Pancreas (tissue), 10 donors: Measurements from ENCODE around the gene UGDH. TPM values are rescaled to one million over a fixed set of nuclear protein-coding genes. Genes with fewer than 3 reads are reported as not detected.
"Not testable (repeated sequence)": the region's sequence is repeated elsewhere in the genome, so short reads cannot be mapped to it uniquely, and the experiment has no call there.

ENCODE experiments used
- ATAC-seq, 4 donors: fragments of 200-7000 bp; cut with Tn5 transposase; one replicate each; pipeline versions ENCODE4 v1.8.0 to v1.9.1; 2020; ENCODE audit warnings: mild to moderate bottlenecking in 4 of 4, moderate library complexity in 4 of 4
- DNase-seq, 6 donors: peaks; one replicate each; pipeline ENCODE4 v3.0.0-alpha.2; 2020
- FAIRE-seq: peaks from 2 replicates; lab custom pipeline; 2012; peaks lifted over from hg19 to GRCh38; lab: Jason Lieb, UNC
- H3K27ac ChIP-seq, 4 donors: fragments of 200-600 bp; sonication (generic); 1 replicate in 3 of 4; 2 replicates in 1 of 4; pipeline versions ENCODE4 v1.5.0 to v1.8.0; 2020
- H3K27me3 ChIP-seq, 4 donors: fragments of 200-600 bp; one replicate each; pipeline ENCODE4 v1.8.0; 2021
- H3K36me3 ChIP-seq, 3 donors: fragments of 200-600 bp; sonication (generic) in 1 of 3; one replicate each; pipeline versions ENCODE4 v1.5.0 to v1.8.0; 2020 to 2021
- H3K4me1 ChIP-seq, 3 donors: fragments of 200-600 bp; one replicate each; pipeline ENCODE4 v1.8.0; 2021
- H3K4me3 ChIP-seq, 4 donors: fragments of 200-600 bp; sonication (generic) in 2 of 4; one replicate each; pipeline versions ENCODE4 v1.5.0 to v1.8.0; 2020 to 2021
- H3K9me3 ChIP-seq, 4 donors: fragments of 200-600 bp; one replicate each; pipeline ENCODE4 v1.8.0; 2021
- CTCF ChIP-seq, 4 donors: fragments of 200-600 bp; sonication (generic) in 3 of 4; IDR thresholded peaks; one replicate each; pipeline versions ENCODE4 v1.5.0 to v1.8.0; 2021; ENCODE audit warnings: antibody characterized with exemption in 4 of 4
- WGBS, 2 donors: extraction: QIAGEN DNeasy Blood & Tissue Kit; methylation state at CpG; one replicate each; pipeline ENCODE4 v1.1.7; 2013; 5-methylcytosine and 5-hydroxymethylcytosine counted together
- intact Hi-C, 3 donors: fragments of 100-400 bp; cut with DNase I; formaldehyde crosslinking; loops; one replicate each; pipeline versions ENCODE4 v1.11.1 to v1.14.2; 2022
- polyA plus RNA-seq, 2 donors: library from polyadenylated mRNA; stranded (reverse); fragments of 200-250 nt; gene quantifications; one replicate each; pipeline ENCODE4 v1.2.3, GENCODE V29; 2013
- total RNA-seq, 6 donors: library from RNA; stranded (reverse); fragmentation: NEBNext Ultra II Directional in 4 of 6; extraction: Animal tissue kit (Norgen Biotek cat#: 25700) in 4 of 6; gene quantifications; one replicate each; pipeline versions ENCODE4 v1.2.1 to v1.2.4, GENCODE V29; 2021 to 2023
- donor health status: healthy with polysubstance abuse.
- donor health status: DM: no; HTN: no; CAD: no; lungs with moderate emphysema.
- donor health status: DM: no; HTN: no; CAD: no.
- donor health status: control.
- donor health status: control.
- donor health status: Bipolar disorder and iron deficiency.
- donor health status: DM: yes; HTN: yes; CAD: no.
- donor health status: DM: no; HTN: no; CAD: no.
- donor health status: DM: no; HTN: no; CAD: no.
- donor health status: DM: yes; HTN: yes; CAD: no.

Gene UGDH
- total and polyA plus RNA-seq, 8 donors, result 7.0 to 84.8 (median 39.2) TPM

DNA sequence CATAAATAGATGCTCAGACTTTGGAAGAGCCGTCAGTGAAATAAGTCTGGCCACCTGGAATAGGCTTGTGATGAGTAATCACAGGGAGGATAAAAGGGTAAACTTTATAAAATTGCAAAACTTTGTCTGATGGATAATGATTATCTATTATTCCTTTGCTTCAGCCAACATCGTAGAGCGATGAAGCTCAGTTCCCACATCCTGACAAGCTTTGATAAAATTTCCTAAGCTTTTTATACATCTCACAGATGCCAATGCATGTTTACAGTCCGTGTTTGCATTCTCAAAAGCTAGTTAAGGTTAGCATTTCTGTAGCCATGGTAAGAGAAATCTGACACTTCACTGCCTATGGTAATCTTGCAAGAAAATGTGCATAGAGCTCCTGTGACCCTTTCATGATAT is 15.4 kb upstream of the UGDH start:
- no peak overlapping the region for H3K27ac ChIP-seq

GRCh38 chr4:39541987-39542610 is 14.9 kb upstream of the UGDH start:
- Histone ChIP-seq H3K4me1 (peaks cover 5 to 16% (median 7%) of the 10 kb centered on the region in 3 donors), H3K4me3 (no peak overlapping the region), H3K36me3 (no peaks in the 10 kb centered on the region), H3K9me3 (no peaks in the 10 kb centered on the region), H3K27ac (no peak overlapping the region), H3K27me3 (no peaks in the 10 kb centered on the region)
- 35 to 39% methylated on average over 7 of the region's 7 CpGs for WGBS, 2 donors
- peak in 3 of 4 donors; percentile 30 to 46 (median 30) for ATAC-seq
- DNase-seq, result no peak
- no peak for FAIRE-seq
- TF ChIP-seq CTCF (IDR thresholded peaks at IDR 0.05), result no peak
- intact Hi-C loops, result no loop called here

More for the DNA sequence above, 15.4 kb upstream of the UGDH start:
- ATAC-seq, result peak in 3 of 4 donors; percentile 14 to 27 (median 21)
- no peak for TF ChIP-seq CTCF (IDR thresholded peaks at IDR 0.05)
- no peaks in the 10 kb centered on the region for H3K36me3 ChIP-seq
- no peaks in the 10 kb centered on the region for H3K9me3 ChIP-seq
- DNase-seq, result no peak
- peaks cover 5 to 16% (median 7%) of the 10 kb centered on the region in 3 donors for H3K4me1 ChIP-seq
- WGBS, 2 donors, result 23 to 25% methylated on average over 4 of the region's 4 CpGs
- intact Hi-C loops, result no loop called here
- no peaks in the 10 kb centered on the region for H3K27me3 ChIP-seq
- H3K4me3 ChIP-seq, result no peak overlapping the region
- FAIRE-seq, result no peak

GRCh38 chr4:39539089-39539611 is 11.9 kb upstream of the UGDH start:
- no peak for TF ChIP-seq CTCF (IDR thresholded peaks at IDR 0.05)
- Histone ChIP-seq H3K9me3 (no peaks in the 10 kb centered on the region), H3K4me3 (no peak overlapping the region), H3K27me3 (no peaks in the 10 kb centered on the region), H3K4me1 (peaks cover 5 to 16% (median 7%) of the 10 kb centered on the region in 3 donors), H3K36me3 (peaks cover 0 to 10% (median 0%) of the 10 kb centered on the region in 3 donors), H3K27ac (no peak overlapping the region)
- FAIRE-seq (no peak), DNase-seq (no peak), ATAC-seq (peak in 3 of 4 donors; percentile 19 to 44 (median 28))
- 69 to 75% methylated on average over 5 of the region's 5 CpGs for WGBS, 2 donors
- intact Hi-C loops, result no loop called here

- no peaks in the 10 kb centered on the region for H3K27me3 ChIP-seq
- intact Hi-C loops, result no loop called here
- ATAC-seq, result no peak
- no peak overlapping the region for H3K27ac ChIP-seq
- H3K9me3 ChIP-seq, result no peaks in the 10 kb centered on the region
- no peak overlapping the region for H3K4me3 ChIP-seq
- no peaks in the 10 kb centered on the region for H3K4me1 ChIP-seq
- DNase-seq, result no peak
- TF ChIP-seq CTCF (IDR thresholded peaks at IDR 0.05), result no peak
- FAIRE-seq, result no peak
- peaks cover 0 to 13% (median 0%) of the 10 kb centered on the region in 3 donors for H3K36me3 ChIP-seq
- 98 to 100% methylated on average over 5 of the region's 5 CpGs for WGBS, 2 donors
Observed at GRCh38 chr4:39533541-39533940, 6.3 kb upstream of the UGDH start.

- intact Hi-C loops, H3K4me1 ChIP-seq, H3K27me3 ChIP-seq, ATAC-seq, DNase-seq, H3K4me3 ChIP-seq, FAIRE-seq, H3K27ac ChIP-seq, H3K9me3 ChIP-seq: not testable (repeated sequence)
- 77 to 85% methylated on average over 3 of the region's 3 CpGs for WGBS, 2 donors
- peaks cover 0 to 13% (median 0%) of the 10 kb centered on the region in 3 donors for H3K36me3 ChIP-seq
Observed at GRCh38 chr4:39532237-39532636, 5.0 kb upstream of the UGDH start.
